Stimulated activated CD4-positive, alpha-beta T cell treated with anti-CD3 and anti-CD28 coated beads, Interleukin-2, amount 100 ng/mL, for 24 hours (primary cell): ENCODE data around the gene NBPF20.
"Not testable (repeated sequence)": the region's sequence is repeated elsewhere in the genome, so short reads cannot be mapped to it uniquely, and the experiment has no call there.

Experiments used
- DNase-seq, 2 donors: peaks; one replicate each; pipeline ENCODE4 v3.0.0-alpha.2; 2020

NBPF20 gene

GRCh38 chr1:145425436-145426029 is at the start of gene NBPF20:
TSS of gene NBPF20 (minus strand) at chr1:145425603. CDS start at chr1:145405272, 20,331 bp downstream.
- DNase-seq = peak; percentile 83 to 85

- not testable (repeated sequence) for DNase-seq
Observed at GRCh38 chr1:145474837-145475368, 49.5 kb upstream of the NBPF20 start.

- DNase-seq = not testable (repeated sequence)
Observed at GRCh38 chr1:145472731-145473130, 47.3 kb upstream of the NBPF20 start.

GRCh38 chr1:145471365-145471764 is 46.0 kb upstream of the NBPF20 start:
- DNase-seq = not testable (repeated sequence)

- DNase-seq = peak; percentile 77 to 86
Observed at GRCh38 chr1:145465405-145466144, 40.2 kb upstream of the NBPF20 start.

- DNase-seq = not testable (repeated sequence)
Observed at GRCh38 chr1:145464708-145465336, 39.4 kb upstream of the NBPF20 start.

GRCh38 chr1:145464017-145464416 is 38.6 kb upstream of the NBPF20 start:
- DNase-seq = not testable (repeated sequence)

- not testable (repeated sequence) for DNase-seq
Observed at GRCh38 chr1:145460684-145461083, 35.3 kb upstream of the NBPF20 start.

- not testable (repeated sequence) for DNase-seq
Observed at GRCh38 chr1:145460048-145460447, 34.6 kb upstream of the NBPF20 start.

GRCh38 chr1:145459591-145459990 is 34.2 kb upstream of the NBPF20 start:
- DNase-seq = not testable (repeated sequence)

- DNase-seq = not testable (repeated sequence)
Observed at GRCh38 chr1:145459063-145459462, 33.7 kb upstream of the NBPF20 start.

GRCh38 chr1:145454824-145455177 is 29.4 kb upstream of the NBPF20 start:
- DNase-seq = not testable (repeated sequence)

- DNase-seq = not testable (repeated sequence)
Observed at GRCh38 chr1:145453873-145454823, 28.7 kb upstream of the NBPF20 start.

- not testable (repeated sequence) for DNase-seq
Observed at GRCh38 chr1:145452506-145452905, 27.1 kb upstream of the NBPF20 start.

GRCh38 chr1:145451914-145452313 is 26.5 kb upstream of the NBPF20 start:
- peak; percentile 27 to 51 for DNase-seq

GRCh38 chr1:145445219-145445618 is 19.8 kb upstream of the NBPF20 start:
- not testable (repeated sequence) for DNase-seq

- DNase-seq = not testable (repeated sequence)
Observed at GRCh38 chr1:145442340-145442739, 16.9 kb upstream of the NBPF20 start.

- peak in 1 of 2 donors; percentile 15 for DNase-seq
Observed at GRCh38 chr1:145431363-145432256, 6.2 kb upstream of the NBPF20 start.

GRCh38 chr1:145430830-145431229 is 5.4 kb upstream of the NBPF20 start:
- DNase-seq = not testable (repeated sequence)

GRCh38 chr1:145429329-145429728 is 3.9 kb upstream of the NBPF20 start:
- DNase-seq = not testable (repeated sequence)
